Ramos (cell line): ENCODE results near the gene MAPKAPK5.
"Not testable (repeated sequence)": the region's sequence is repeated elsewhere in the genome, so short reads cannot be mapped to it uniquely, and the experiment has no call there.

ENCODE experiments used
- in situ Hi-C: fragments of 300-500 bp; cut with MboI; formaldehyde crosslinking; loops from one replicate; pipeline ENCODE4 v1.14.3; 2022; ENCODE audit warnings: low sequenced_read_pairs; ENCODE audit not compliant: unreplicated experiment

MAPKAPK5 gene

DNA sequence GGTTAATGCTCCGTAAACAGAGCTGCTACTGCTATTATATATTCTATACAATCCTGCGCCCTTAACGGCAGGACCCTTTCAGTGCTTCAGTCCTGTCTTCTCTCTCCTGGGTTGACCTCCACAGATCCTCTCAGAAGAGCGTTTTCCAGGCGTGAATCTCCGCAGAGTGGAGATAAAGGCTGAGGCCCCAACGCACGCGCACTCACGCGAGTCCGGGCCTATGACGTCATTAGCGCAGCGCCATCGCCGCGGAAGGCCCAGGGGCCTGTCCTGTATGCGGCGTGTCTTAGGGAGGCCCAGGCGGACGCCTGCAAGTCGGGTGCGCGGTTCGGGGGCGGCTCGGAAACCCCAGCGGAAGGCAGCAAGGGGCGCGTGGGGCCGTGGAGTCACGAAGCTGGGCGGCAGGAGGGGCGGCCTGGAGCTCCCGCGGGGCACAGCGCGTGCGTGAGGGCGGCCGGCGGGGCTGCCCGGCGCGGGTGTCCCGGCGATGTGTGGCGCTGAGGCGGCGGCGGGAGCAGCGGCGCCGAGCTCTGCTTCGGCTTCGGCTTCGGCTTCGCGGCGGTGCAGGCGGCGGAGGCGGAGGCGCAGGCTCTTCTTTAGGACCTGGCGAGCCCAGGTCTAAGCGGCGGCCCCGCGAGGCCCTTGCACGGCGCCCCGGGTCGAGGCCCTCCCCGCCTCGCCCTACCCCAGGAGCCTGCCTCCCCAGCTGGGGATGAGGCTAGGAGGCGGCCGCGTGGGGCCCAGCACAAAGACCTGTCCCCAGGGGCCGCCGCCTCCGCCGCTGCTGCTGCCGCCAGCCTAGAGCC lies at the start of gene MAPKAPK5:
Gene MAPKAPK5 (plus strand): TSS at position 479 of the 806 bp plus-strand sequence. CDS start 506 bp downstream, outside the sequence.
- in situ Hi-C loops = no loop called here

DNA sequence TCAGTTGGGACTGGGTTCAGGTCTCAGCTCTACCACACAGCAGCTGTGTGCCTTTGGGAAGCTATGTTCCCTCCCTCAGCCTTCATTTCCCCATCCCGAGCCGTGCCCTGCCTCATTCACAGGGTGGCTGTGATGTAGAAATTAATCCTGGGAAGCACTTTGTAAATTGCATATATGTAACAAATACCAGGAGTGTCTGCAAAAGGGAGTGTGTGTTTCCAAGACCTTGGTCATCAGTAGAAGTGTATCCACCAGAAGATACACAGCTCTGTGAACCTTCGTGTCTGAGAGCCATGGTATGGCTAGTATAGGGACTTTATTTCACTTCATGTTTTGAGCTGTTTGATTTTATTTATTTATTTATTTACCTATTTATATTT lies 49.2 kb upstream of the MAPKAPK5 start:
- in situ Hi-C loops = no loop called here

GRCh38 chr12:111798182-111798581 lies 43.8 kb upstream of the MAPKAPK5 start:
- in situ Hi-C loops = no loop called here

DNA sequence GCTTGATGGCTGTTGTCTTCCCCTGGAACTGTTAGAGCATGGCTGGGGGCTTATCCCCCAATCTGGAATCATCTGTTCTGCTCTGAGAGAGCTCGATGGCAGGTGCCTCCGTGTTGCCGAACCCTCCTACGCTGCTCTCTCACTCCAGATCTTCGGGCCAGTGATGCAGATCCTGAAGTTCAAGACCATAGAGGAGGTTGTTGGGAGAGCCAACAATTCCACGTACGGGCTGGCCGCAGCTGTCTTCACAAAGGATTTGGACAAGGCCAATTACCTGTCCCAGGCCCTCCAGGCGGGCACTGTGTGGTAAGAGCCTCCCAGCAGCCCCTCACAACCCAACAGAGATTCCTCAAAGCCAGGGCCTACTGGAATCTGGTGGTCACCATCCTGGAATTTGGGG lies 42.3 kb upstream of the MAPKAPK5 start:
- in situ Hi-C loops = loop anchor here (10.0 kb wide), 1 partner anchor 105 kb away; no protein-coding TSS in a partner anchor

GRCh38 chr12:111803038-111803626 lies 38.9 kb upstream of the MAPKAPK5 start:
- in situ Hi-C loops = loop anchor here (10.0 kb wide), 1 partner anchor 108 kb away; no protein-coding TSS in a partner anchor

- in situ Hi-C loops = loop anchor here (10.0 kb wide), 1 partner anchor 109 kb away; no protein-coding TSS in a partner anchor
Observed at GRCh38 chr12:111803851-111804250, 38.2 kb upstream of the MAPKAPK5 start.

DNA sequence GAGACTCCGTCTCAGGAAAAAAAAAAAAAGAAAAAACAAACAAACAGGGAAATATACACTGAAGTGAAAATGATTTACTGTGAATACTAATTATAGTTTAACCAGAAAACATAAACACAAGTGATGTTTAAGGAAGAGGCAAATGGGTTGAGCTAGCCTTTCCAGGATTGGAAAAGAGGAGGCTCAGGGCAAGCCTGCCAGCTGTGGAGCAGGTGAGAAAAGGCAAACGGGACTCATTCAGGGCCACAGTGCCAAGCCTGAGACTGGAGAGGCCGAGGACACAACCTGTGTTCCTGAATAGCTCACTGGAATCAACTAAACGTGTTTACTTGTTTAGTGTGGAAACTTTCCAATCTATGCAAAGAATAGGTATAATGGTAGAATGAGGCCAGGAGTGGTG lies 35.7 kb upstream of the MAPKAPK5 start:
- in situ Hi-C loops = loop anchor here (5.0 to 10.0 kb wide), 2 partner anchors 49 to 112 kb away; no protein-coding TSS in a partner anchor

GRCh38 chr12:111807232-111807631 lies 34.8 kb upstream of the MAPKAPK5 start:
- in situ Hi-C loops = loop anchor here (5.0 to 10.0 kb wide), 2 partner anchors 50 to 112 kb away; no protein-coding TSS in a partner anchor

DNA sequence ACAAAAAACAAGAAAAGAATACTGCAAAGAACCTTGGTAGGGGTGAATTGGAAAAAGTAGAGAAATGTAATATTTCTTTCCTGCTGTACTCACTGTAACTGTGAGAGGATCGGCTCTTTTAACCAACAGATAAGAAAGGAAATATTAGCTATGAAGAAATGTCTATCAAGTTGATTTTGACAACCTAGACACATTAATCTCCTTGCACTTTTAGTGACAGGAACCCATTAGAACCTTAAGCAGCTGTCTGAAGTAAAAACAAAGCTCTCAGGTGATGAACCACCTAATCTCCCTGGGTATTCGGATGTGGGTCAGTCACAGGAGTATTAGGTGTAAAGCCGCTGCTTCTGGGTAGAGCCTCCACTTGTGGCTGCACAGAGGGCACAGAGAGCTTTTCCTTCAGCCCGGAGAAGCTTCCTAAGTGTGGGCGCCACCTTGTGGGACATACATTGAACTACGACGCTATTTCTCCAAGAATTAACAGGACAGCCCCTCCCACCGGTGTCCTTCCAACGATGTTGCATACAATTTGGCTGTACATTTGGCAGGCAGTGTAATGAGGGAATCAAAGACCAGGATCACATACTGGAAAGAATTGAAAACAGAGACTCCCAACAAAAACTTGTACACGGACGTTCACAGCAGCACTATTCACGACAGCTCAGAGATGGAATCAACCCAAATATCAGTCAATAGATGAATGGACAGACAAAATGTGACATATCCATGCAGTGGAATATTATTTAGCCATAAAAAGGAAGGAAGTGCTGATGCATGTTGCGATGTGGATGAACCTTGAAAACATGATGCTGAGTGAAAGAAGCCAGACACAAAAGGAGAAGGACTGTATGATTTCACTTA lies 28.9 kb upstream of the MAPKAPK5 start:
- in situ Hi-C loops = no loop called here

- in situ Hi-C loops = no loop called here
Observed at GRCh38 chr12:111816065-111816615, 25.9 kb upstream of the MAPKAPK5 start.

DNA sequence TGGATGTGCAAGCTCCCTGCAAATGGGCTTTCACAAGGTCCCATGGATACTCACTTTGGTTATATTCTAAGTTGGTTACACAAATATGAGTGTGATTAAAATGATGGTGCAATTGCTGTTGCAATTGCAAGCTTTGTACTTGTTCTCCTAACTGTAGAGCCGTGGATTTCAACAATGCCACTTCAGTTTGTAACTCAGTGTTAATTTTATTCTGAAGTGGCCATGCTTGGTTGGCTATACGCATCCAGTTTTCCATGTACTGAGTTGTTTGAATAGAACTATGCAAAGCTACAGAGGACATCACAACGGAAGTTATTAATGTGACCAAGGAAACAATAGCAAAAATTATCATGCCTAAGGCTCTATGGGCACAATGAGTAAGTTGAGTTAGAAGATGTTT lies 25.1 kb upstream of the MAPKAPK5 start:
- in situ Hi-C loops = not testable (repeated sequence)

DNA sequence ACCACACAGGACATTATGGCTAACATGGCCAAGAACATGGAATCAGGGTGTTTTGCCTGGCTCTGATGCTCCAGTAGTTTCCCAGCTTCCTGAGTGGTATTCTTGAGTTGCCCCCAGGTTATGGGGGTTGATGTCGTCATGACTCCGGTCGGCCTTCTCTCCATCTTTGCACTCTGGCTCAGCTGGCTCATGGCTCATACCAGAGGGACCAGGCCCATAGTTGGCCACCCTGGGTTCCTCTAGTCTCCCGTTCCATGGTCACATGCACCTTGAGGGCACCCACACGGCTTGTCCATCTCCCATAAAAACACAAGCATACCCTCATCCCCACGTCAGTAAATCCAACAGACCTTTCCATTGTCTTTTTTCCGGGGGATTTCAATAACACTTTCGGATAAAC lies 23.7 kb upstream of the MAPKAPK5 start:
- in situ Hi-C loops = no loop called here

GRCh38 chr12:111819191-111820158 lies 22.6 kb upstream of the MAPKAPK5 start:
- in situ Hi-C loops = no loop called here

- in situ Hi-C loops = not testable (repeated sequence)
Observed at GRCh38 chr12:111820828-111821227, 21.2 kb upstream of the MAPKAPK5 start.

DNA sequence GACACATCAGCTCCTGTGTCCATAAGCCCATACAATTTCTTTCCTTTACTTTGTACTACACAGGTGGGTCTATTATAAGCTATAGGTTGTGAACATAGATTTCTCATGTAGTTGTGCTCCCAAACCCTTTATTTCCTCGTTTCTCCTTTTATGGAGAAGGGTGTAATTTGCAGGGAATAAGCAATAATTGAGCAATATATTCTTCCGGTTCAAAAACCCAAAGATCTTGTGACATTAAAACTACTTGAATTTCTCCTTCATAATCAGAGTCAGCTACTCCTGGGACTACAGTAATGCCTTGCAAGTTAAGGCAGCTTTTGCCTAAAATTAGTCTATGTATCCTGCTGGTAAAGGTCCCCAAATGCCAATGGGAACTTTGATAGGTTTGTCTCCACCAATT lies 19.1 kb upstream of the MAPKAPK5 start:
- in situ Hi-C loops = no loop called here

- in situ Hi-C loops = no loop called here
Observed at GRCh38 chr12:111823891-111824290, 18.1 kb upstream of the MAPKAPK5 start.

GRCh38 chr12:111824312-111824711 lies 17.7 kb upstream of the MAPKAPK5 start:
- in situ Hi-C loops = not testable (repeated sequence)

GRCh38 chr12:111825509-111825908 lies 16.5 kb upstream of the MAPKAPK5 start:
- in situ Hi-C loops = no loop called here

- in situ Hi-C loops = no loop called here
Observed at GRCh38 chr12:111826316-111826715, 15.7 kb upstream of the MAPKAPK5 start.
